22Rv1 (cell line): Measurements from ENCODE around the gene MYADML2.

Experiments
- ZFX ChIP-seq: fragments of 450-650 bp; IDR thresholded peaks from 2 replicates; pipeline ENCODE4 v1.6.1; 2017; ENCODE audit warnings: antibody characterized with exemption, borderline replicate concordance
- TF ChIP-seq, protein P1 (sequence below): fragments of 450-650 bp; IDR thresholded peaks from 2 replicates; pipeline ENCODE4 v1.5.1; 2017; ENCODE audit warnings: mild to moderate bottlenecking

DNA sequence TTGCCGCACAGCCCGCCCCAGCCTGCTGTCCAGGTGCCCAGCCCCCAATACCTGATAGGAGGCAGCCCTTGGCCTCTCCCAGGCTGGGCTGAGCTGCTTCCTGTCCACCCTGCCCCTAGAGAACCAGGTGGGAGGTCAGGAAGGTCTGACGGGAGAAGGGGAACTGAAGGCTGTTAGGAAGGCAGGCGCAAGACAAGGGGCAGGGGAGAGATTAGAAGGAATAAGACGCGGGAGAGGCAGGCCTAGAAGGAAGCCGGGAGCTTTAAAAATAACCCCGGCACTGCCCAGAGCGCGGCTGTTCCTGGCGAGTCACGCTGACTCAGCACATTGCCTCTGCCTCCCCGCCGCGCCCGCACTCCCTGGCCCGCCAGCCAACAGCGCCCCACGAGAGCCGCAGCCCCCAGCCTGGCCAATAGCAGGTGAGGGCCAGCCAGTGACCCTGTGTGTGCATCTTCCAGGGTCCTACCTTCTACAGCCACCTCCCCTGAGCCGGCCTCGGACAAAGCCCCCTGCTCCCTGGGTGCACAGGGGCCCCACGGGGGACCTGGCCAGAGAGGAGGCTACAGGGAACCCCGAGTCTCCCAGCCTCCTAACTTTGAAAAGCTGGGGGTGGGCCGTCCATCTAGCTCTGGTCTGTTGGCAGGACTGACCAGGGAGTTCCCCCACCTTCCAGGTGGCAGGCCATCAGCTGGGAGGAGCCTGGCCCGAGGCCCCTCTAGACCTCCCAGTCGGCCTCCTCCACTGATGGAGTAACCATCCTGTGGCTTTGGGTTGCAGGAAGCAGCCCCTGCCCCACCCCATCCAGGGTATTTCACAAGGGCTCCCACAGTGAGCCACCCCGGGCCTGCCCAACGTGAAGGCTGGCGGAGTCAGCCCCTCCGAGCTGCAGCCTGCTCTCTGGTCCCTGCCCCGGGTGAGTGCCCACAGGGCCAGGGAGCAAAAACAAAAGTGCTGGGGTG, 23.5 kb downstream of the MYADML2 start:
- TF ChIP-seq, protein P1, sequence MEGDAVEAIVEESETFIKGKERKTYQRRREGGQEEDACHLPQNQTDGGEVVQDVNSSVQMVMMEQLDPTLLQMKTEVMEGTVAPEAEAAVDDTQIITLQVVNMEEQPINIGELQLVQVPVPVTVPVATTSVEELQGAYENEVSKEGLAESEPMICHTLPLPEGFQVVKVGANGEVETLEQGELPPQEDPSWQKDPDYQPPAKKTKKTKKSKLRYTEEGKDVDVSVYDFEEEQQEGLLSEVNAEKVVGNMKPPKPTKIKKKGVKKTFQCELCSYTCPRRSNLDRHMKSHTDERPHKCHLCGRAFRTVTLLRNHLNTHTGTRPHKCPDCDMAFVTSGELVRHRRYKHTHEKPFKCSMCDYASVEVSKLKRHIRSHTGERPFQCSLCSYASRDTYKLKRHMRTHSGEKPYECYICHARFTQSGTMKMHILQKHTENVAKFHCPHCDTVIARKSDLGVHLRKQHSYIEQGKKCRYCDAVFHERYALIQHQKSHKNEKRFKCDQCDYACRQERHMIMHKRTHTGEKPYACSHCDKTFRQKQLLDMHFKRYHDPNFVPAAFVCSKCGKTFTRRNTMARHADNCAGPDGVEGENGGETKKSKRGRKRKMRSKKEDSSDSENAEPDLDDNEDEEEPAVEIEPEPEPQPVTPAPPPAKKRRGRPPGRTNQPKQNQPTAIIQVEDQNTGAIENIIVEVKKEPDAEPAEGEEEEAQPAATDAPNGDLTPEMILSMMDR = no peak
- TF ChIP-seq ZFX = no peak
